Measurements from ENCODE around the gene NID2.

The NID2 gene

GRCh38 chr14:52032204-52032801, 36.6 kb downstream of the NID2 start:
- no peak for DNase-seq (ENCODE audit: low read depth in 1 of 2, low spot score in 1 of 2)

GRCh38 chr14:52031781-52032180, 37.1 kb downstream of the NID2 start:
- no peak for DNase-seq (ENCODE audit: low read depth in 1 of 2, low spot score in 1 of 2)

GRCh38 chr14:52029881-52030280, 39.0 kb downstream of the NID2 start:
- no peak for DNase-seq (ENCODE audit: low read depth in 1 of 2, low spot score in 1 of 2)

- DNase-seq (ENCODE audit: low read depth in 1 of 2, low spot score in 1 of 2) = no peak
Measured at GRCh38 chr14:52026901-52027300, 42.0 kb downstream of the NID2 start.

- no peak for DNase-seq (ENCODE audit: low read depth in 1 of 2, low spot score in 1 of 2)
Measured at GRCh38 chr14:52026017-52026660, 42.7 kb downstream of the NID2 start.

GRCh38 chr14:52025310-52025709, 43.5 kb downstream of the NID2 start:
- no peak for DNase-seq (ENCODE audit: low read depth in 1 of 2, low spot score in 1 of 2)

- no peak for DNase-seq (ENCODE audit: low read depth in 1 of 2, low spot score in 1 of 2)
Measured at GRCh38 chr14:52023518-52023917, 45.3 kb downstream of the NID2 start.

- no peak for DNase-seq (ENCODE audit: low read depth in 1 of 2, low spot score in 1 of 2)
Measured at GRCh38 chr14:52021957-52022600, 46.8 kb downstream of the NID2 start.

GRCh38 chr14:52020866-52021717, 47.8 kb downstream of the NID2 start:
- DNase-seq (ENCODE audit: low read depth in 1 of 2, low spot score in 1 of 2) = no peak

GRCh38 chr14:52020161-52020714, 48.6 kb downstream of the NID2 start:
- DNase-seq (ENCODE audit: low read depth in 1 of 2, low spot score in 1 of 2) = no peak

- DNase-seq (ENCODE audit: low read depth in 1 of 2, low spot score in 1 of 2) = no peak
Measured at GRCh38 chr14:52018970-52019369, 49.9 kb downstream of the NID2 start.

- no peak for DNase-seq (ENCODE audit: low read depth in 1 of 2, low spot score in 1 of 2)
Measured at GRCh38 chr14:52018252-52018651, 50.6 kb downstream of the NID2 start.

GRCh38 chr14:52015411-52016030, 53.3 kb downstream of the NID2 start:
- no peak for DNase-seq (ENCODE audit: low read depth in 1 of 2, low spot score in 1 of 2)

GRCh38 chr14:52014601-52015267, 54.1 kb downstream of the NID2 start:
- no peak for DNase-seq (ENCODE audit: low read depth in 1 of 2, low spot score in 1 of 2)

- DNase-seq (ENCODE audit: low read depth in 1 of 2, low spot score in 1 of 2) = no peak
Measured at GRCh38 chr14:52013984-52014600, 54.8 kb downstream of the NID2 start.

- no peak for DNase-seq (ENCODE audit: low read depth in 1 of 2, low spot score in 1 of 2)
Measured at GRCh38 chr14:52012635-52013034, 56.2 kb downstream of the NID2 start.

- no peak for DNase-seq (ENCODE audit: low read depth in 1 of 2, low spot score in 1 of 2)
Measured at GRCh38 chr14:52011523-52011922, 57.3 kb downstream of the NID2 start.

- no peak for DNase-seq (ENCODE audit: low read depth in 1 of 2, low spot score in 1 of 2)
Measured at GRCh38 chr14:52010173-52010693, 58.6 kb downstream of the NID2 start.

- no peak for DNase-seq (ENCODE audit: low read depth in 1 of 2, low spot score in 1 of 2)
Measured at GRCh38 chr14:52008136-52008535, 60.7 kb downstream of the NID2 start.

- no peak for DNase-seq (ENCODE audit: low read depth in 1 of 2, low spot score in 1 of 2)
Measured at GRCh38 chr14:52007637-52008036, 61.2 kb downstream of the NID2 start.

Data from activated T-helper 1 cell treated with anti-CD3 and anti-CD28 coated beads, Interleukin-2, amount 50 U/mL, for 16 hours (primary cell).